ENCODE measurements around the gene KIF18A.
"Not testable (repeated sequence)": the region's sequence is repeated elsewhere in the genome, so short reads cannot be mapped to it uniquely, and the experiment has no call there.

Gene KIF18A

GRCh38 chr11:28092786-28093185 is 15.2 kb downstream of the KIF18A start:
- no peak overlapping the region for H3K27ac Mint-ChIP-seq
- H3K4me1 Mint-ChIP-seq = no peaks in the 10 kb centered on the region
- H3K27me3 Mint-ChIP-seq = no peaks in the 10 kb centered on the region
- DNase-seq (no peak), ATAC-seq (no peak)
- H3K36me3 Mint-ChIP-seq (ENCODE audit: low read depth) = peaks cover 32% of the 10 kb centered on the region
- no peak overlapping the region for H3K4me3 Mint-ChIP-seq
- H3K9me3 Mint-ChIP-seq = no peaks in the 10 kb centered on the region

DNA sequence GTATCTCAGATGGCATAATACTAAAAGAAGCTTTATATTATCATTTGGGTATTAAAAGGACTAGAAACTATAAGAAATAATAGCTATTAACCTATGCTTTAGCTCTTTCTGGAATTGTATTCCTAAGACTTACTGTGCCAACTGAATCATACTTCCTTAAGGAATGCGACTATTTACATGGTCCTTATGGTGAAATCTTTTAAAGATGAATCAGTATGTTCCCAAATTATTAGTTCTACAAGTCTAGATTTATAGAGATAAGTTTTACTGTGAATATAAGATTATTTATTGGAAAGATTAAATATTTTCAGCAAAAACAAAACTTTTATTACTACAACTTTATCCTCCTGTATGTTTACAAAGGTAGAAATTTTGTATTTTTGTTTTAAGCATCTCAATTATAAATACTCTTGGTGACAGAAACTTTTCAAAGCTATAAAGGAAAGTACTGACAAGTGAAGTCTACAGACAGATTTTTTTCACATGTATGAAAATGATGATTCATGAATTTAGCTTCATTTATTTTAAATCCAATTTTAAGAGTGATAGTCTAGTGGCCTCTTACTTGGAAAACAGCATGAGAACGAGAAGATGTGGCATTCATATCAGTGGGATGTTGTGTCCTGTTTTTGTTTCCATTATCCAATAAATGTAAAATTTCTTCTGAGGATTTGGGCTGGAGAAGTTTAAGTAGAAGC is 17.8 kb downstream of the KIF18A start:
- ATAC-seq (no peak), DNase-seq (no peak)
- Mint-ChIP-seq H3K4me3 (no peak overlapping the region), H3K9me3 (no peaks in the 10 kb centered on the region), H3K4me1 (no peaks in the 10 kb centered on the region), H3K36me3 (ENCODE audit: low read depth) (peaks cover 24% of the 10 kb centered on the region), H3K27me3 (no peaks in the 10 kb centered on the region), H3K27ac (no peak overlapping the region)

GRCh38 chr11:28089378-28089777 is 18.6 kb downstream of the KIF18A start:
- Mint-ChIP-seq H3K9me3 (no peaks in the 10 kb centered on the region), H3K4me3 (no peak overlapping the region), H3K27ac (no peak overlapping the region), H3K27me3 (no peaks in the 10 kb centered on the region), H3K4me1 (no peaks in the 10 kb centered on the region), H3K36me3 (ENCODE audit: low read depth) (peaks cover 25% of the 10 kb centered on the region)
- DNase-seq = no peak
- ATAC-seq = no peak

DNA sequence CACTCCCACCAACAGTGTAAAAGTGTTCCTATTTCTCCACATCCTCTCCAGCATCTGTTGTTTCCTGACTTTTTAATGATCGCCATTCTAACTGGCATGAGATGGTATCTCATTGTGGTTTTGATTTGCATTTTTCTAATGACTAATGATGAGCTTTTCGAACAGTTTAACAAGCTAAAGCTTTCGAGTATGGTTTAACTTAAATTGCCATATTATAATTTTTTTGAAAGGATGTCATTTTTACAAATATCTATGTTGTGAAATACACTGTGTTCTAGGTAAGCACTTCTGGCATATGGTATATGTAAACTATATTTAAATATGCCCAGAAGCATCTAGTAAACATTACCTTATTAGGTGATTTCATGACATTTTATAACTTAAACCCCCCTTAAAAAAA is 20.3 kb downstream of the KIF18A start:
- not testable (repeated sequence) for H3K27ac Mint-ChIP-seq, H3K27me3 Mint-ChIP-seq, H3K9me3 Mint-ChIP-seq, DNase-seq, H3K4me3 Mint-ChIP-seq, ATAC-seq, H3K4me1 Mint-ChIP-seq
- H3K36me3 Mint-ChIP-seq (ENCODE audit: low read depth) = peaks cover 20% of the 10 kb centered on the region

DNA sequence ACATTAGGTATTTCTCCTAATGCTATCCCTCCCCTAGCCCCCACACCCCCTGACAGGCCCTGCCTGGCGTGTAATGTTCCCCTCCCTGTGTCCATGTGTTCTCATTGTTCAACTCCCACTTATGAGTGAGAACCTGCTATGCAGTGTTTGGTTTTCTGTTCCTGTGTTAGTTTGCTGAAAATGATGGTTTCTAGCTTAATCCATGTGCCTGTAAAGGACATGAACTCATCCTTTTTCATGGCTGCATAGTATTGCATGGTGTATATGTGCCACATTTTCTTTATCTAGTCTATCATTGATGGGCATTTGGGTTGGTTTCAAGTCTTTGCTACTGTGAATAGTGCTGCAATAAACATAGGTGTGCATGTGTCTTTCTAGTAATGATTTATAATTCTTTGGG is 20.8 kb downstream of the KIF18A start:
- not testable (repeated sequence) for H3K27ac Mint-ChIP-seq, H3K27me3 Mint-ChIP-seq, DNase-seq, H3K4me3 Mint-ChIP-seq, ATAC-seq, H3K9me3 Mint-ChIP-seq, H3K4me1 Mint-ChIP-seq
- H3K36me3 Mint-ChIP-seq (ENCODE audit: low read depth) = peaks cover 20% of the 10 kb centered on the region

DNA sequence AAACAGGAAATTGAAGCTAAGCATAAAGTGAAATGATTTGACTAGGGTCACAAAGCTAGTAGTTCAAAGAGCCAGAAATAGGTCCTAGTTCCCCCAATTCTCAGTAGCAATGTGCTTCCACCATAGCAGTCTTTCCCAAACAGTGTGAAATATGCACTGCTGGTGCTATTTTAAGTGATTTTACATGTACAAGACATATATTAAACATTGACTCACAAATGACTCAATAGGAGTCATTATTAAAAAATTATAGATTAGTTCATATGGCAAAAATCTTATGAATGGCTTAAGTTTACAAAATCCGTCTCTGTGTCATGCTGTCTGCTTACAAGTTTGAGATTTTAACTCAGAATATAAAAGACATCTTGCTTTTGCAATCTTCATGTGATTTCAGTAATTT is 21.4 kb downstream of the KIF18A start:
- no peaks in the 10 kb centered on the region for H3K27me3 Mint-ChIP-seq
- no peak overlapping the region for H3K27ac Mint-ChIP-seq
- ATAC-seq (no peak), DNase-seq (no peak)
- no peak overlapping the region for H3K4me3 Mint-ChIP-seq
- no peaks in the 10 kb centered on the region for H3K4me1 Mint-ChIP-seq
- peaks cover 26% of the 10 kb centered on the region for H3K36me3 Mint-ChIP-seq (ENCODE audit: low read depth)
- no peaks in the 10 kb centered on the region for H3K9me3 Mint-ChIP-seq

- DNase-seq (no peak), ATAC-seq (no peak)
- H3K27ac Mint-ChIP-seq = no peak overlapping the region
- peaks cover 28% of the 10 kb centered on the region for H3K36me3 Mint-ChIP-seq (ENCODE audit: low read depth)
- no peaks in the 10 kb centered on the region for H3K27me3 Mint-ChIP-seq
- no peaks in the 10 kb centered on the region for H3K4me1 Mint-ChIP-seq
- H3K4me3 Mint-ChIP-seq = no peak overlapping the region
- H3K9me3 Mint-ChIP-seq = no peaks in the 10 kb centered on the region
Measured at GRCh38 chr11:28083118-28083517, 24.8 kb downstream of the KIF18A start.

- Mint-ChIP-seq H3K27ac (no peak overlapping the region), H3K9me3 (no peaks in the 10 kb centered on the region), H3K27me3 (no peaks in the 10 kb centered on the region), H3K4me3 (no peak overlapping the region), H3K4me1 (no peaks in the 10 kb centered on the region), H3K36me3 (ENCODE audit: low read depth) (peaks cover 32% of the 10 kb centered on the region)
- DNase-seq = no peak
- ATAC-seq = no peak
Measured at GRCh38 chr11:28077521-28077920, 30.4 kb downstream of the KIF18A start.

- ATAC-seq (no peak), DNase-seq (no peak)
- Mint-ChIP-seq H3K4me3 (no peak overlapping the region), H3K27ac (no peak overlapping the region), H3K9me3 (no peaks in the 10 kb centered on the region), H3K27me3 (no peaks in the 10 kb centered on the region), H3K4me1 (no peaks in the 10 kb centered on the region), H3K36me3 (ENCODE audit: low read depth) (peaks cover 30% of the 10 kb centered on the region)
Measured at GRCh38 chr11:28072321-28072720, 35.6 kb downstream of the KIF18A start.

GRCh38 chr11:28071305-28071704 is 36.7 kb downstream of the KIF18A start:
- DNase-seq = no peak
- ATAC-seq = no peak
- Mint-ChIP-seq H3K4me1 (no peaks in the 10 kb centered on the region), H3K27me3 (no peaks in the 10 kb centered on the region), H3K27ac (no peak overlapping the region), H3K9me3 (no peaks in the 10 kb centered on the region), H3K4me3 (no peak overlapping the region), H3K36me3 (ENCODE audit: low read depth) (peaks cover 23% of the 10 kb centered on the region)

- DNase-seq = no peak
- Mint-ChIP-seq H3K4me1 (no peaks in the 10 kb centered on the region), H3K9me3 (no peaks in the 10 kb centered on the region), H3K36me3 (ENCODE audit: low read depth) (peaks cover 16% of the 10 kb centered on the region), H3K4me3 (no peak overlapping the region), H3K27me3 (no peaks in the 10 kb centered on the region), H3K27ac (no peak overlapping the region)
- no peak for ATAC-seq
Measured at GRCh38 chr11:28058333-28058732, 49.6 kb downstream of the KIF18A start.

GRCh38 chr11:28054821-28055220 is 53.1 kb downstream of the KIF18A start:
- peaks cover 16% of the 10 kb centered on the region for H3K36me3 Mint-ChIP-seq (ENCODE audit: low read depth)
- no peaks in the 10 kb centered on the region for H3K9me3 Mint-ChIP-seq
- no peak for ATAC-seq
- H3K27me3 Mint-ChIP-seq = no peaks in the 10 kb centered on the region
- no peak overlapping the region for H3K27ac Mint-ChIP-seq
- no peak for DNase-seq
- H3K4me3 Mint-ChIP-seq = no peak overlapping the region
- H3K4me1 Mint-ChIP-seq = no peaks in the 10 kb centered on the region

- Mint-ChIP-seq H3K27ac (no peak overlapping the region), H3K36me3 (ENCODE audit: low read depth) (peaks cover 8% of the 10 kb centered on the region), H3K9me3 (no peaks in the 10 kb centered on the region), H3K4me1 (no peaks in the 10 kb centered on the region), H3K27me3 (no peaks in the 10 kb centered on the region), H3K4me3 (no peak overlapping the region)
- DNase-seq = no peak
- ATAC-seq = no peak
Measured at GRCh38 chr11:28049338-28050216, 58.4 kb downstream of the KIF18A start.

- H3K27me3 Mint-ChIP-seq = no peaks in the 10 kb centered on the region
- no peak overlapping the region for H3K4me3 Mint-ChIP-seq
Measured at GRCh38 chr11:28048812-28049211, 59.1 kb downstream of the KIF18A start.

More at GRCh38 chr11:28048812-28049211, 59.1 kb downstream of the KIF18A start:
- peaks cover 8% of the 10 kb centered on the region for H3K36me3 Mint-ChIP-seq (ENCODE audit: low read depth)
- no peak for ATAC-seq
- no peaks in the 10 kb centered on the region for H3K4me1 Mint-ChIP-seq
- H3K9me3 Mint-ChIP-seq = no peaks in the 10 kb centered on the region
- no peak for DNase-seq
- no peak overlapping the region for H3K27ac Mint-ChIP-seq

All from activated naive CD8-positive, alpha-beta T cell treated with anti-CD3 and anti-CD28 coated beads, Interleukin-2, amount 50 U/mL, for 24 hours (primary cell).